ENCODE measurements around the gene LRP5. TPM values are rescaled to one million over a fixed set of nuclear protein-coding genes. Genes with fewer than 3 reads are reported as not detected.
"Not testable (repeated sequence)": the region's sequence is repeated elsewhere in the genome, so short reads cannot be mapped to it uniquely, and the experiment has no call there.

Gene LRP5
- total RNA-seq, 4 donors from 2014 or later = 27.3 to 60.1 (median 35.0) TPM

DNA sequence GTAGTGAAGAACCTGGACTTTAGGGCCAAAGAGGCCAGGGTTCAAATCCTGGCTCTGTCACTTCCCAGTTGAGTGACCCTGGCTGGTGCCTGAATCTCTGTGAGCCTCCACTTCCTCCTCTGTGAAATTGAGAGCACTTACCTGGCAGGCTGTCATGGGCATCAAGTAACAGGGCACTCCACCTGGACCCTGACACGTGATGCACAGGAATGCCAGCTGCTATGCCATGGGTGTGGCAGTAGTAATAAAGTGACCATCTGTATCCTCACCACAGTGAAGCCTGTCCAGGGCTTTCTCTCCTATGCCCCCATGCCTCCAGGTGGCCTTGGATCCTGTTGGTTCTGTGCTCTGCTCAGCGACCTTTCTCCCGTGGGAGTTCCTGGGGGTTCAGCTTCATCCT, 118.4 kb downstream of the LRP5 start:
- 88% methylated on average over 3 of the region's 3 CpGs for WGBS

DNA sequence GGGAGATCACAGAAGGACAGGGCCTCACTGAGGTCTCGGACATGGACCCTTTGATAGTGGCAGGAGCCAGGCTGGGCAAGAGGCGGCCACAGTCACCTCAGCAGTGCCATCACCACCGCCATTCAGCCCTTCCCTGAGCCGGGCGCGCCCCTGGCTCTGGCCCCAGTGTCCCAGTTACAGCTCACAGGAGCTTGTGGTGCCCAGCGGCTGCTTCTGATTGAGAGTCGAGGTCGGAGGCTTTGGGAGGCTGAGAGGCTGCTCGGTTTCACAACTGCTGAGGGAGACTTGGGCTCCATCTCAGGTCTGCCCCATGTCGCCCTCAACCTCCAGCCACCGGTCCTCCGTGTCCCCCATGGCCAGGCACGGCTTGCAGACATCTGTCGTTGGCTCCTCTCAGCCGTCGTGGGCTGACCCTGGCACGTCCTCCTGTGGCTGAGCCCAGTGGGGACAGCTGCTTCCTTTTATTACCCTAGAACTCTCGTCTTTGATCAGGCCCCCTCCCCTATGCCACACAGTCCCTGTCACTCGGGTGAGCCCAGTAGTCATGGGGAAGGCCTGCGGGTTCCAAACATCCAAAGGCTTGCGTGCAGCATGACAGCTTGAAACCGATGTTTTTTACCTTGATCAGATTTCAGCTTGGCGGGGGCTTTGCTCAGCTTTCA, 119.7 kb downstream of the LRP5 start:
- Histone ChIP-seq H3K4me1 (peaks cover 3% of the 10 kb centered on the region), H3K27me3 (no peaks in the 10 kb centered on the region), H3K9me3 (peaks cover 10% of the 10 kb centered on the region), H3K27ac (no peak overlapping the region), H3K4me3 (no peak overlapping the region), H3K36me3 (peaks cover 81% of the 10 kb centered on the region)
- no peak for DNase-seq (ENCODE audit: low spot score in 2 of 2)
- 90% methylated on average over 13 of the region's 24 CpGs for WGBS
- TF ChIP-seq POLR2AphosphoS5 (IDR thresholded peaks at IDR 0.05) (no peak), CTCF (IDR thresholded peaks at IDR 0.05) (no peak), EP300 (IDR thresholded peaks at IDR 0.05) (no peak), POLR2A (IDR thresholded peaks at IDR 0.05) (no peak)

More for the DNA sequence above, 118.4 kb downstream of the LRP5 start:
- Histone ChIP-seq H3K4me3 (no peak overlapping the region), H3K27me3 (no peaks in the 10 kb centered on the region), H3K27ac (no peak overlapping the region), H3K9me3 (peaks cover 10% of the 10 kb centered on the region), H3K36me3 (peaks cover 83% of the 10 kb centered on the region), H3K4me1 (no peaks in the 10 kb centered on the region)
- TF ChIP-seq POLR2AphosphoS5 (IDR thresholded peaks at IDR 0.05) (no peak), CTCF (IDR thresholded peaks at IDR 0.05) (no peak), EP300 (IDR thresholded peaks at IDR 0.05) (no peak), POLR2A (IDR thresholded peaks at IDR 0.05) (no peak)
- no peak for DNase-seq (ENCODE audit: low spot score in 2 of 2)

DNA sequence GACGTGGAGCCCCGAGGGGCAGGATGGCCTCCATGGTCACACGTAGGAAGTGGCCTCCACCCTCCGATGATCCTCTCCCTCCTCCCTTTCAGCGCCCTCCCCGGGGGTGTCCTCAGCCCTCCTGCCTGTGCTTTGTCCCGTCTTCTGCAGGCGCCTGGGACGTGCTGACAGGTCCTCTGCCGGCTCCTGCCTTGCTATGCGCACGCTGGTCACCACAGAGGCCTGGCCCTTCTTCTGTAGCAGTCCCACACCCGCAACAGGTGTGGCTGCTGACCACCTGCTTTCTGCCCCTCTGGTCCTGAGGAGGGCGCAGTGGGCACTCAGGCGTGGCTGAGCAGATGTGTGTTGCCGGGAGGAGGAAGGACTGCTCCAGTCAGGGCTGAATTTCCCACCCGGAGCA, 120.5 kb downstream of the LRP5 start:
- H3K36me3 ChIP-seq = peaks cover 84% of the 10 kb centered on the region
- TF ChIP-seq EP300 (IDR thresholded peaks at IDR 0.05) (no peak), CTCF (IDR thresholded peaks at IDR 0.05) (no peak), POLR2AphosphoS5 (IDR thresholded peaks at IDR 0.05) (no peak), POLR2A (IDR thresholded peaks at IDR 0.05) (no peak)
- peaks cover 10% of the 10 kb centered on the region for H3K9me3 ChIP-seq
- no peaks in the 10 kb centered on the region for H3K27me3 ChIP-seq
- 81% methylated on average over 17 of the region's 17 CpGs for WGBS
- H3K4me1 ChIP-seq = peaks cover 11% of the 10 kb centered on the region
- no peak overlapping the region for H3K27ac ChIP-seq
- no peak overlapping the region for H3K4me3 ChIP-seq
- DNase-seq (ENCODE audit: low spot score in 2 of 2) = no peak

GRCh38 chr11:68433541-68433940, 121.2 kb downstream of the LRP5 start:
- Histone ChIP-seq H3K4me1 (peaks cover 13% of the 10 kb centered on the region), H3K36me3 (peaks cover 85% of the 10 kb centered on the region), H3K27me3 (no peaks in the 10 kb centered on the region), H3K4me3 (no peak overlapping the region), H3K27ac (no peak overlapping the region), H3K9me3 (peaks cover 10% of the 10 kb centered on the region)
- no peak for DNase-seq (ENCODE audit: low spot score in 2 of 2)
- no peak for TF ChIP-seq POLR2A (IDR thresholded peaks at IDR 0.05)
- no peak for TF ChIP-seq EP300 (IDR thresholded peaks at IDR 0.05)
- no peak for TF ChIP-seq POLR2AphosphoS5 (IDR thresholded peaks at IDR 0.05)
- TF ChIP-seq CTCF (IDR thresholded peaks at IDR 0.05) = no peak
- 86% methylated on average over 17 of the region's 31 CpGs for WGBS

DNA sequence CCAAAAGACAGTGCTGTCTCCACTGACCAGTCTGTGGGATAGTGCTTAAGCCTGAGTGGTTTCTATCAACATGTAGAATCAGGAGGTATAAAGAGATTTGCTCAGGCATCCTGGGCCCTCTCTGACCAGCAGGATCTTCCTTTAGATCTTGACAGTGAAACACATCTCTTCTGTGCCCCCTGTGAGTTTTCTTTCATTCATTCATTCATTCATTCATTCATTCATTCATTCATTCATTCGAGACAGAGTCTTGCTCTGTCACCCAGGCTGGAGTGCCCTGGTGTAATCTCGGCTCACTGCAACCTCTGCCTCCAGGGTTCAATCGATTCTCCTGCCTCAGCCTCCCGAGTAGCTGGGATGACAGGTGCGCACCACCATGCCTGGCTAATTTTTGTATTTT, 121.8 kb downstream of the LRP5 start:
- H3K27ac ChIP-seq; H3K27me3 ChIP-seq; DNase-seq (ENCODE audit: low spot score in 2 of 2); H3K4me3 ChIP-seq; H3K9me3 ChIP-seq: not testable (repeated sequence)
- Histone ChIP-seq H3K36me3 (peaks cover 87% of the 10 kb centered on the region), H3K4me1 (peaks cover 13% of the 10 kb centered on the region)
- WGBS = 91% methylated on average over 5 of the region's 5 CpGs

Measured in suprapubic skin (tissue), 4 donors.